Measurements from ENCODE around the gene OXNAD1.

DNA sequence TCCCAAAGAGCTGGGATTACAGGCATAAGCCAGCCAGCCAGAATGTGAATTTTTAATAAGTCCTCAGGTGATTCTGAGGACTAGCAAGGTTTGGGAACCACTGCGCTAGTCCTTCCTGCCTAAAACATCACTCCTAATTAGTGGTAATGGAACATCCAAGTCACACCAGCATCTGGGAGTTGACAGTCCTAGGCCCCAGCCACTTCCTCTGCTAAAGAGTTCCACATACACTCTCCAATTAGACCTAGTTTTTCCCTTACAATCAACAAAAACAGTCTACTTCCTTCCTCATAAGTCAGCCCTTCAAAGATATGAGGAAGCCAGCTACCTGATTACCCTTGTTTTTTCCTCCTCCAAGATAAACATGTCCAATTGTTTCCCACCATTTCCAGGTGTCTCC lies 78.1 kb downstream of the OXNAD1 start:
- no peak for TF ChIP-seq POLR2A (IDR thresholded peaks at IDR 0.05)
- TF ChIP-seq, protein P1, sequence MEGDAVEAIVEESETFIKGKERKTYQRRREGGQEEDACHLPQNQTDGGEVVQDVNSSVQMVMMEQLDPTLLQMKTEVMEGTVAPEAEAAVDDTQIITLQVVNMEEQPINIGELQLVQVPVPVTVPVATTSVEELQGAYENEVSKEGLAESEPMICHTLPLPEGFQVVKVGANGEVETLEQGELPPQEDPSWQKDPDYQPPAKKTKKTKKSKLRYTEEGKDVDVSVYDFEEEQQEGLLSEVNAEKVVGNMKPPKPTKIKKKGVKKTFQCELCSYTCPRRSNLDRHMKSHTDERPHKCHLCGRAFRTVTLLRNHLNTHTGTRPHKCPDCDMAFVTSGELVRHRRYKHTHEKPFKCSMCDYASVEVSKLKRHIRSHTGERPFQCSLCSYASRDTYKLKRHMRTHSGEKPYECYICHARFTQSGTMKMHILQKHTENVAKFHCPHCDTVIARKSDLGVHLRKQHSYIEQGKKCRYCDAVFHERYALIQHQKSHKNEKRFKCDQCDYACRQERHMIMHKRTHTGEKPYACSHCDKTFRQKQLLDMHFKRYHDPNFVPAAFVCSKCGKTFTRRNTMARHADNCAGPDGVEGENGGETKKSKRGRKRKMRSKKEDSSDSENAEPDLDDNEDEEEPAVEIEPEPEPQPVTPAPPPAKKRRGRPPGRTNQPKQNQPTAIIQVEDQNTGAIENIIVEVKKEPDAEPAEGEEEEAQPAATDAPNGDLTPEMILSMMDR (IDR thresholded peaks at IDR 0.05) = no peak

Measured in body of pancreas (tissue), 4 donors.